ENCODE measurements around the gene TAS2R40.
"Not testable (repeated sequence)": the region's sequence is repeated elsewhere in the genome, so short reads cannot be mapped to it uniquely, and the experiment has no call there.

Gene TAS2R40

GRCh38 chr7:143221737-143222136 lies at the start of gene TAS2R40:
Gene TAS2R40, plus strand, starts transcription at chr7:143222037. Its CDS starts 42 bp downstream, at chr7:143222079.
- no peak for DNase-seq

GRCh38 chr7:143172354-143172753 lies 49.5 kb upstream of the TAS2R40 start:
- DNase-seq, result no peak

- no peak for DNase-seq
Observed at GRCh38 chr7:143176128-143176527, 45.7 kb upstream of the TAS2R40 start.

GRCh38 chr7:143177374-143178119 lies 44.3 kb upstream of the TAS2R40 start:
- DNase-seq, result no peak

- DNase-seq, result not testable (repeated sequence)
Observed at GRCh38 chr7:143180771-143181170, 41.1 kb upstream of the TAS2R40 start.

- DNase-seq, result no peak
Observed at GRCh38 chr7:143181349-143181748, 40.5 kb upstream of the TAS2R40 start.

DNA sequence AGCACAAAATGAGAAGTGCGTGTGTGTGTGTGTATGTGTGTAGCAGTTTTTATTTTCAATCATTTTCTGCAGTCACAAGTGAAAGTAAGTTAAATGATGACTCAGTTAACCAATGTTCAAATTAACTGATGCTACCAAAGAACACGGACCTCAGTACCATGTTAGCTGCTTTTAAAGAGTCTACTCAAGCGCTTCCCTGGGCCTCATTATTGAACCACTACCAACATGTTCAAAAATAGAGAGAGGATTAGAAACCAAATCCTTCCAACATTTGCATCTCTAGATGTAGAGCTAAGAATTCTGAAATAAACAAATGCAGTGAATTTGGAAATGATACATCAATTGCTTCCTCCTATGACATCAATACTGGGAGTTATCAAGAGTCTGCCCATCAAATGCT lies 38.8 kb upstream of the TAS2R40 start, which contains the start of gene TAS2R39:
Gene TAS2R39, plus strand, starts transcription at position 396 of the 400 bp plus-strand sequence. Its CDS starts 0 bp downstream, at position 396.
- no peak for DNase-seq

GRCh38 chr7:143185551-143185950 lies 36.3 kb upstream of the TAS2R40 start:
- no peak for DNase-seq

- no peak for DNase-seq
Observed at GRCh38 chr7:143188994-143189393, 32.8 kb upstream of the TAS2R40 start.

- no peak for DNase-seq
Observed at GRCh38 chr7:143193880-143194279, 28.0 kb upstream of the TAS2R40 start.

- no peak for DNase-seq
Observed at GRCh38 chr7:143199040-143199439, 22.8 kb upstream of the TAS2R40 start.

- no peak for DNase-seq
Observed at GRCh38 chr7:143202161-143202560, 19.7 kb upstream of the TAS2R40 start.

GRCh38 chr7:143203386-143203785 lies 18.5 kb upstream of the TAS2R40 start:
- no peak for DNase-seq

DNA sequence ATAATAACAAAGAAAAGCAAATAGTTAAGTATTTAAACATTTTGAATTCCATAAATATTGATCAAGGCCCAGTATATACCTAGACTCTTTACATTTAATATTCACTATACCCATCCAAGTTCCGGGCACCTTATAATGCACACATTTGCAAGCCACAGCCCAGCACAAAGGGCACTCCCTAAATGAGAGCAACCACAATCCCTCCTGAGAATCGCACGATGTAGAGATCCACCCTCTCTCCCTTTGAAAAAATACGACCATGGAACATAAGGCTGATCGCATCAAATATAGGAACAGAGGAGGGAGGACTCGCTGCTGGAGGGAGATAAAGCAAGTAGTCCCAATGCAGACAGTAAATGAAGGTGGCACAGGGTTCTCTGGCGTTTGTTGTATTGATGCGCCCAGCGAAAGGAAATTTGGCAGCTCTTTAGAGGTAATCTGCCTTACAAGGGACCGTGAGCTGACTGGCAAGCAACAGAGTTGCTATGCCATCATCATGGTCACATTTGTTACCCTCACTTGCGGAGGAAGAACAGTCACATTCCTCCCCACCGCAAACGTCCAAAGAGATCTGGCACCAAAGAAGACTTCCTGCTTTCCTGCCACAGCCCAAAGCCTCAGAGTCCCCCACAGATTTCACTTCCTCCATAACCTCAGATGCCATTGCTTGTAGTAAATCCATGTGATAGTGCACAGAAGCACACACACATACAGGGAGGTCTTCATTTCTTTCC lies 16.1 kb upstream of the TAS2R40 start:
- peak; percentile 35 to 36 for DNase-seq

- DNase-seq, result no peak
Observed at GRCh38 chr7:143210541-143210940, 11.3 kb upstream of the TAS2R40 start.

GRCh38 chr7:143213478-143213877 lies 8.4 kb upstream of the TAS2R40 start:
- DNase-seq, result not testable (repeated sequence)

DNA sequence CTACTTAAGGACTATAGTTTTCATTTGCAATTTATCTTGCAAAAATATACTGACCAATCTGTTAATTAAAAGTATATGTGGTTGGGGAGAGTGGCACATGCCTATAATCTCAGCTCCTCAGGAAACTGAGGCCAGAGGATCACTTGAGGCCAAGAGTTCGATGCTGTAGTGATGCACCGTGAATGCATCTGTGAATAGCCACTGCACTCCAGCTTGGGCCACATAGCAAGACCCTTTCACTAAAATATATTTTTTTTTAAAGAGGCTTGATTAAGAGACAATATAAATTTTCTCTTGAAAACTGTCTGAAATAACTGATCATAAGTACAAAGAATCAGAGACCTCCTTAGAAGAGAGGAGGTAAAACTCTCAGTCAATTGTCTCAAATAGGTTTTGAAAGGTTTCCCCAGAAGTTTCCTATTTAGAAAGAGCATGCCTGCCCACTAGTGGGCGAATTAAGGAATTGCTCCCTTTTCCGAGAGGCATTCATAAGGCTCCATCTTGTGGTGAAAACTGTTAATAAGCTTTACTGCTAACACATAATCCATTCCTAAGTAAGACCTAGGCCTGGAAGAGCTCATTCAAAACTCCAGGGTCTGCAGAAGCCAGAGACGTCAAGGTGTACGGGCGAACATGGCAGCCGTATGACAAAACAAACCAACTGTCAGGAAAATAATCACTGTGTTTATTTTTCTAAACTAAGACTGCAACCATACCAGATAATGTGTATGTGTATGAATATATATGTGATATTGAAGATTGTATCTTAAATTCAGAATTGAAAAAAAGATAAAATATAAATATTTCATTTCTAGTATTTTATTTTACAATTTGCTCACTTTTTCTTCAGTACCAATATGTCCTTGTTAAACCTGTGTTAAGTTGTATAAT lies 6.8 kb upstream of the TAS2R40 start:
- DNase-seq, result peak; percentile 57 to 69

DNA sequence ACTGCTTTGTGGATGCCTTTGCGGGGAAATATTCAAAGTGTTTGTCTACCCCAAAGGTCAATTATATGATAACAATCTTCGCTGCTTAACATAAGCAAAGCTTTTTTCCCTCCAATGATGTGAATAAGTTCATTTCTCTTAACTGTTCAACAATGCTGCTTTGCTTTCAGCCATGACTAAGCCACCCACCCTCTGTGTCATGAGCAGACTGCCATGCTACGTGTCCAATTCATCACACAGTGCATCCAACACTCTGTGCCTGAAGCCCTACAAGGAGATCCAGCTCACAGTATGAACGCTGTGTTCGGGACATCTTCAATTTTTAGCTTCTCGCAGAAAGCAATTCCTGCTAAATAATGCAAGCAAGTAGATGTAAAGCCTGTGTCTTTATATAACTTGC lies 5.7 kb upstream of the TAS2R40 start:
- DNase-seq, result no peak

- DNase-seq, result no peak
Observed at GRCh38 chr7:143216686-143217085, 5.2 kb upstream of the TAS2R40 start.

- DNase-seq, result no peak
Observed at GRCh38 chr7:143217806-143218205, 4.0 kb upstream of the TAS2R40 start.

- no peak for DNase-seq
Observed at GRCh38 chr7:143221286-143221685, 551 bp upstream of the TAS2R40 start.

DNA sequence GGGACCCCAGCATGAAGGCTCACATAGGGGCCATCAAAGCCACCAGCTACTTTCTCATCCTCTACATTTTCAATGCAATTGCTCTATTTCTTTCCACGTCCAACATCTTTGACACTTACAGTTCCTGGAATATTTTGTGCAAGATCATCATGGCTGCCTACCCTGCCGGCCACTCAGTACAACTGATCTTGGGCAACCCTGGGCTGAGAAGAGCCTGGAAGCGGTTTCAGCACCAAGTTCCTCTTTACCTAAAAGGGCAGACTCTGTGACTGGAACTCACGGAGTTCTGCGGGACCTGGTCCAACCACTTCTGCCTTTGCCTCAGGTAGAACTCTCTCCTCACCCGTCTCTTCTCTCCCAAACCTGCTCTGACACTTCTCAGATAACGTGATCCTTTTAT lies 945 bp downstream of the TAS2R40 start:
- DNase-seq, result no peak

DNA sequence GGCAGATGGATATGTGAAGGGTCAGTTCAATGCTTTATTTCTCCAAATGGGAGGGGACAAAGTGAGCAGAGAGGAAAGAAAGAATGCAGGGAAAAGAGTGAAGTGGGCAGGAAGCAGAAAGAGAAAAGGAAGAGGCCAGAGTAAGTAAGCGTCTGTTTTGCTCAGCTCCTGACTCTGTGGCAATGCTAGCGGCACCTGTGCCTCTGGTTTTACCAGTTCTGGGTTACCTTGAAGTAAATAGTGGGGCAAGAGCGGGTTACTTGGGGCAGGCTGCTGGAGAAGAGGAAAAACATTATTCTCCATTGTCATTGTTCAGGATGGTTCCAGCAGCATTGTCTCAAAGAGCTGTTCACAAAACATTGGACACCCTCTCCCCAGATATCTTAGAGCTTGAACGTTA lies 1.9 kb downstream of the TAS2R40 start:
- no peak for DNase-seq

Measured in activated T-cell treated with anti-CD3 and anti-CD28 coated beads, Interleukin-2, amount 50 U/mL, for 48 hours (primary cell).